GM12891 (cell line): ENCODE data around the gene TMC1.

Source experiments
- POLR2A ChIP-seq: IDR thresholded peaks from 2 replicates; pipeline ENCODE4 v1.6.1; 2011; ENCODE audit warnings: low read depth, low read length, control low read depth
- POLR2AphosphoS5 ChIP-seq: IDR thresholded peaks from 2 replicates; pipeline ENCODE4 v1.6.1; 2011; ENCODE audit warnings: low read depth, low read length, control low read depth
- POU2F2 ChIP-seq: IDR thresholded peaks from 2 replicates; pipeline ENCODE4 v1.6.1; 2011; ENCODE audit warnings: low read depth, mild to moderate bottlenecking, control low read depth, low read length, moderate library complexity
- TAF1 ChIP-seq: IDR thresholded peaks from 2 replicates; pipeline ENCODE4 v1.6.1; 2011; ENCODE audit warnings: low read depth, low read length, control low read depth

DNA sequence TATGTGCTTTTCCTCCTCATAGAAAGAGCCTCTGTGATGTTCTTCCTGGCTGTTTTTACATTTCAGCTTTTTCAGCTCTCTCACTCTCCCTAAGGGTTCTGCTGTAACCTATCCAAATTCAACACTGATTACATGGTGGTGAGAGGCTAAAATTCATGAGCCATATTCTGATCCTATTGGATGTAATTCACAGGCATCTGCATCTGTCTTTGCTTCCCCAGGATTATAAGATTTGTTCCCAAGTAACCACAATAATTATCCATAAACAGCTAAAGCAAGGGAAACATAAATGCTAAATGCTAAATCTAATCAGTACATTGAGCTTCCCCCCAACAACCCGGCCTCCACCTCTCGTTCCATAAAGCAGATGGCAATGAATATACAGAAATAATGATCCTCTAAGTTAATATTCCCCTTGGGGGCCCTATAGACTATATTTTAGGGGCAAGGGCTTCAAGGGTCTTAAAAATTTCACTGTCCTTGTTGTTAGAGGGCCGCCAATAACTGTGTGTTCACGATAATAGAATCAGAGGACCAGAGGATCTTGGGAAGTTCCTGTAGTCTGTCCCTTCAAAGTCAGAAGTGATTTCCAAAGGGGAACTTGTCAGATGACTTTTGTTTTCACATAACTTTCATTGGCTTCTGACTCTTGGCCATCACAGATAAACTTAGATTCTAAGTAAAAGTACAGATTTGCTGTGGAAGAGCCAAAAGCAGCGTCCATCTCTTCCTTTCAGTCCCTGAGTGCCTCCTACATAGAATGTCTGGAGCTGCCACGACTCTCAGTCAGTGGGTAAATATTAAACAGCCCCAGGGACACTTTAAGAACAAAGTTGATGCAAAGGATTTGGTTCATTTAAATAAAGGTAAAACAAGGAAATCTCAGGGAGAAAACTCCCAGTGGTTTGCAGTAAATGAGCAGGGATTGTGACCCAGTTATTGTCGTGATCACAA lies 305.9 kb downstream of the TMC1 start:
- no peak for TF ChIP-seq POLR2A
- no peak for TF ChIP-seq TAF1
- no peak for TF ChIP-seq POU2F2
- no peak for TF ChIP-seq POLR2AphosphoS5
